Osteocyte (in vitro differentiated cells): Measurements from ENCODE around the gene PRRC2B. TPM values are rescaled to one million over a fixed set of nuclear protein-coding genes. Genes with fewer than 3 reads are reported as not detected.

ENCODE experiments used
- DNase-seq: peaks from one replicate; pipeline ENCODE4 v3.0.0; 2021; ENCODE audit warnings: mixed read lengths; ENCODE audit not compliant: unreplicated experiment; ENCODE audit errors: extremely low spot score
- H3K27ac Mint-ChIP-seq: one replicate; pipeline ENCODE4 v1.8.0; 2021; ENCODE audit warnings: mild to moderate bottlenecking, mixed read lengths; ENCODE audit not compliant: unreplicated experiment
- H3K27me3 Mint-ChIP-seq: one replicate; pipeline ENCODE4 v1.8.0; 2021; ENCODE audit warnings: mixed read lengths; ENCODE audit not compliant: unreplicated experiment
- H3K36me3 Mint-ChIP-seq: one replicate; pipeline ENCODE4 v1.8.0; 2021; ENCODE audit warnings: mixed read lengths; ENCODE audit not compliant: unreplicated experiment
- H3K4me1 Mint-ChIP-seq: one replicate; pipeline ENCODE4 v1.8.0; 2021; ENCODE audit warnings: mixed read lengths; ENCODE audit not compliant: unreplicated experiment
- H3K4me3 Mint-ChIP-seq: one replicate; pipeline ENCODE4 v1.8.0; 2021; ENCODE audit warnings: mild to moderate bottlenecking, moderate library complexity, mixed read lengths; ENCODE audit not compliant: unreplicated experiment
- H3K9me3 Mint-ChIP-seq: one replicate; pipeline ENCODE4 v1.8.0; 2021; ENCODE audit warnings: mixed read lengths; ENCODE audit not compliant: unreplicated experiment
- CTCF ChIP-seq: fragments of 200-600 bp; sonication (generic); IDR thresholded peaks from 2 replicates; pipeline ENCODE4 v1.5.0; 2021; ENCODE audit warnings: antibody characterized with exemption, mild to moderate bottlenecking, moderate library complexity
- total RNA-seq: library from RNA; stranded (reverse); gene quantifications from 2 replicates; pipeline ENCODE4 v1.2.1, GENCODE V29; 2021

PRRC2B gene
- total RNA-seq, 1 donor from 2014 or later = 290 TPM

- H3K36me3 Mint-ChIP-seq = no peaks in the 10 kb centered on the region
- no peak overlapping the region for H3K4me3 Mint-ChIP-seq
- H3K27ac Mint-ChIP-seq = peak overlapping the region; percentile 42
- H3K27me3 Mint-ChIP-seq = no peaks in the 10 kb centered on the region
- DNase-seq = no peak
- H3K9me3 Mint-ChIP-seq = no peaks in the 10 kb centered on the region
- H3K4me1 Mint-ChIP-seq = peaks cover 72% of the 10 kb centered on the region
- TF ChIP-seq CTCF = no peak
Measured at GRCh38 chr9:131410044-131410491, 16.2 kb downstream of the PRRC2B start.

- Mint-ChIP-seq H3K36me3 (no peaks in the 10 kb centered on the region), H3K4me1 (peaks cover 60% of the 10 kb centered on the region), H3K9me3 (no peaks in the 10 kb centered on the region), H3K27ac (no peak overlapping the region), H3K4me3 (no peak overlapping the region), H3K27me3 (no peaks in the 10 kb centered on the region)
- TF ChIP-seq CTCF = no peak
- no peak for DNase-seq
Measured at GRCh38 chr9:131411719-131412681, 18.1 kb downstream of the PRRC2B start.

- no peak for DNase-seq
- Mint-ChIP-seq H3K27me3 (no peaks in the 10 kb centered on the region), H3K4me1 (peaks cover 58% of the 10 kb centered on the region), H3K27ac (no peak overlapping the region), H3K9me3 (no peaks in the 10 kb centered on the region), H3K36me3 (no peaks in the 10 kb centered on the region), H3K4me3 (no peak overlapping the region)
- no peak for TF ChIP-seq CTCF
Measured at GRCh38 chr9:131416509-131416908, 22.6 kb downstream of the PRRC2B start.

- TF ChIP-seq CTCF = no peak
- Mint-ChIP-seq H3K4me1 (peaks cover 58% of the 10 kb centered on the region), H3K36me3 (no peaks in the 10 kb centered on the region), H3K4me3 (no peak overlapping the region), H3K27me3 (no peaks in the 10 kb centered on the region), H3K27ac (peak overlapping the region; percentile 82), H3K9me3 (no peaks in the 10 kb centered on the region)
- DNase-seq = no peak
Measured at GRCh38 chr9:131417264-131418142, 23.6 kb downstream of the PRRC2B start.
